ENCODE measurements around the gene SLC25A12.

DNA sequence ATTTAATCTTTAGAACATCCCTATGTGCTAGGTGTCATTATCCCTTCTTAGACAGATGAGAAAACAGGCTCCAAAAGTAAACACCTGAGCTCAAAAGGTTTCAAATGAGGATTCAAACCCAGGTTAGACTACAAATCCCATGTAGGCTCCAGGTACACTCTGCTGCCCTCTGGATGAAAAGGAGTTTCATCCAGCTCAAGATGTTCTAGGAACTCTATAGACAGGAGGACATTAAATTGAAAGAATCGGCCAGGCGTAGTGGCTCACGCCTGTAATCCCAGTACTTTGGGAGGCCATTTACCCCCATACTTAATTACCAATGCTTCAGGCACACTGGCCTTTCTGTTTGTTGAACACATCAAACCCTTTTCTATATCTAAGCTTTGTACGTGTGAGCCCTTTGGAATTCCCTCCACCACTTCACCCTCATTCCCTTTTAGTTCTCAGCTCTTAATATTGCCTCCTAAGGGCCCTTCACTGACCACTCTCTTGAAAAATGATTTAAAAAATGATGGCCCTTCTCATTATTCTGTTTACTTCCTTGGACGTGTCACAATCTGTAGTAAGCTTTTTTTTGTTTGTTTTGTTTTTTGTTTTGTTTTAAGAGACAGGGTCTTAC lies 10.7 kb downstream of the SLC25A12 start:
- TF ChIP-seq, protein P1, sequence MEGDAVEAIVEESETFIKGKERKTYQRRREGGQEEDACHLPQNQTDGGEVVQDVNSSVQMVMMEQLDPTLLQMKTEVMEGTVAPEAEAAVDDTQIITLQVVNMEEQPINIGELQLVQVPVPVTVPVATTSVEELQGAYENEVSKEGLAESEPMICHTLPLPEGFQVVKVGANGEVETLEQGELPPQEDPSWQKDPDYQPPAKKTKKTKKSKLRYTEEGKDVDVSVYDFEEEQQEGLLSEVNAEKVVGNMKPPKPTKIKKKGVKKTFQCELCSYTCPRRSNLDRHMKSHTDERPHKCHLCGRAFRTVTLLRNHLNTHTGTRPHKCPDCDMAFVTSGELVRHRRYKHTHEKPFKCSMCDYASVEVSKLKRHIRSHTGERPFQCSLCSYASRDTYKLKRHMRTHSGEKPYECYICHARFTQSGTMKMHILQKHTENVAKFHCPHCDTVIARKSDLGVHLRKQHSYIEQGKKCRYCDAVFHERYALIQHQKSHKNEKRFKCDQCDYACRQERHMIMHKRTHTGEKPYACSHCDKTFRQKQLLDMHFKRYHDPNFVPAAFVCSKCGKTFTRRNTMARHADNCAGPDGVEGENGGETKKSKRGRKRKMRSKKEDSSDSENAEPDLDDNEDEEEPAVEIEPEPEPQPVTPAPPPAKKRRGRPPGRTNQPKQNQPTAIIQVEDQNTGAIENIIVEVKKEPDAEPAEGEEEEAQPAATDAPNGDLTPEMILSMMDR (IDR thresholded peaks at IDR 0.05) = no peak
- TF ChIP-seq POLR2A (IDR thresholded peaks at IDR 0.05) = no peak
